Heart right ventricle (tissue), 16 donors: ENCODE results near the gene CAPN14. TPM values are rescaled to one million over a fixed set of nuclear protein-coding genes. Genes with fewer than 3 reads are reported as not detected.

ENCODE experiments used
- ATAC-seq, 8 donors: fragments of 200-7000 bp; cut with Tn5 transposase; one replicate each; pipeline ENCODE4 v1.9.1; 2020; ENCODE audit warnings: mild to moderate bottlenecking in 8 of 8, moderate library complexity in 8 of 8, moderate number of reproducible peaks in 1 of 8
- DNase-seq, 2 donors: peaks; one replicate each; pipeline ENCODE4 v3.0.0-alpha.2; 2020
- H3K27ac ChIP-seq, 10 donors: fragments of 200-600 bp; sonication (generic) in 2 of 10; one replicate each; pipeline versions ENCODE4 v1.5.0 to v1.8.0; 2020 to 2022; ENCODE audit warnings: mild to moderate bottlenecking in 3 of 10
- H3K27me3 ChIP-seq, 7 donors: fragments of 200-600 bp; one replicate each; pipeline ENCODE4 v1.8.0; 2021 to 2022; ENCODE audit warnings: mild to moderate bottlenecking in 2 of 7
- H3K36me3 ChIP-seq, 9 donors: fragments of 200-600 bp; sonication (generic) in 1 of 9; one replicate each; pipeline versions ENCODE4 v1.5.0 to v1.8.0; 2020 to 2022; ENCODE audit warnings: mild to moderate bottlenecking in 2 of 9
- H3K4me1 ChIP-seq, 9 donors: fragments of 200-600 bp; sonication (generic) in 1 of 9; one replicate each; pipeline versions ENCODE4 v1.5.0 to v1.8.0; 2020 to 2022; ENCODE audit warnings: mild to moderate bottlenecking in 4 of 9
- H3K4me3 ChIP-seq, 10 donors: fragments of 200-600 bp; sonication (generic) in 2 of 10; one replicate each; pipeline versions ENCODE4 v1.5.0 to v1.8.0; 2020 to 2022; ENCODE audit warnings: mild to moderate bottlenecking in 7 of 10, moderate library complexity in 2 of 10
- H3K9me3 ChIP-seq, 11 donors: fragments of 200-600 bp in 10 of 11; sonication (generic) in 2 of 11; one replicate each; pipeline versions ENCODE4 v1.5.0 to v1.8.0; 2013 to 2022; ENCODE audit warnings: mild to moderate bottlenecking in 2 of 11, control low read depth in 1 of 11, moderate library complexity in 1 of 11
- WGBS, 2 donors: extraction: QIAGEN DNeasy Blood & Tissue Kit; methylation state at CpG; one replicate each; pipeline ENCODE4 v1.1.7; 2013; ENCODE audit warnings: inconsistent platforms in 1 of 2; 5-methylcytosine and 5-hydroxymethylcytosine counted together
- intact Hi-C, 10 donors: fragments of 100-400 bp; cut with DNase I; formaldehyde crosslinking; loops; one replicate each; pipeline versions ENCODE4 v1.11.1 to v1.14.2; 2022
- polyA plus RNA-seq, 2 donors: library from polyadenylated mRNA; stranded (reverse); fragments of 200-250 nt; gene quantifications; one replicate each; pipeline ENCODE4 v1.2.3, GENCODE V29; 2013
- total RNA-seq, 10 donors: library from RNA; stranded (reverse); fragmentation: NEBNext Ultra II Directional in 3 of 10; extraction: Animal tissue kit (Norgen Biotek cat#: 25700) in 3 of 10; gene quantifications; one replicate each; pipeline versions ENCODE4 v1.2.1 to v1.2.4, GENCODE V29; 2021 to 2023
- TF ChIP-seq, protein P1 (sequence below), 9 donors: fragments of 200-600 bp; sonication (generic) in 2 of 9; IDR thresholded peaks; one replicate each; pipeline versions ENCODE4 v1.5.0 to v1.8.0; 2021 to 2022; ENCODE audit warnings: antibody characterized with exemption in 9 of 9, mild to moderate bottlenecking in 5 of 9, moderate library complexity in 1 of 9
- donor health status: Arrhythmogenic right ventricular cardiomyopathy.
- donor health status: ischemic (EF 13 %, LVEDD 7.1; RV severe dilation, severe dysfunction).
- donor health status: healthy with polysubstance abuse.
- donor health status: DM: no; HTN: yes; CAD: no.
- donor health status: DM: no; HTN: no; CAD: no.
- donor health status: ischemic (EF 25% LVEDD 6.9; RV normal size, moderate dysfunction).
- donor health status: ischemic (EF 25% LVEDD 5.7; RV mildly dilated, moderate dysfunction).
- donor health status: healthy.
- donor health status: DM: yes; HTN: yes; CAD: no.
- donor health status: Ischemic cardiomyopathy.
- donor health status: ischemic (EF 35%, LVEDD 5.7; RV mildly dilated, moderate dysfunction).
- donor health status: nonischemic (EF 11% LVEDD 7.7; RV severe dilation, severe dysfunction).
- donor health status: DM: yes; HTN: yes; CAD: no.
- donor health status: PGD.
- donor health status: ischemic (EF 29% LVEDD 5.4; RV normal size, mild dysfunction).
- donor health status: nonischemic (EF 23%, LVEDD 6.1; RV moderate dilation, normal function).

Gene CAPN14
- total and polyA plus RNA-seq, 12 donors: 0.08 to 0.46 (median 0.25) TPM; not detected in 1

DNA sequence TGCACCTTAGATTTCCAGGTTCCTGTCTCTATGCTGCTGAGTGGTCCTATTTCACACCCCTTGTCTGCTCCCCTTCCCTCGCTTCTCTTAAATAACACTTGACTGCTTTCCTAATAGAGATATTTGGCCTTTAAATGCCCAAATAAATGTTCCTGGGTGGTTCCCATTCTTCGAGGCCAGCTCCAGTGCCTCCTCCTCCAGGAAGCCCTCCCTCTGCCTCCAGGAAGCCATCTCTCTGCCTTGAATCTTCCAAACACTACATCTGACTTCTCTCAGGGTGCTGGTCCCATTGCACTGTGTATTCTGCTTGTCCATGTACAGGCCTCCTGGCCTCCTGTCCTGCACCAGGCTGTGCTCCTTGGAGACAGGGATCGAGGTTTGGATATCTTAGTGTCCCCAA is 30.8 kb upstream of the CAPN14 start:
- no peak overlapping the region for H3K4me3 ChIP-seq

DNA sequence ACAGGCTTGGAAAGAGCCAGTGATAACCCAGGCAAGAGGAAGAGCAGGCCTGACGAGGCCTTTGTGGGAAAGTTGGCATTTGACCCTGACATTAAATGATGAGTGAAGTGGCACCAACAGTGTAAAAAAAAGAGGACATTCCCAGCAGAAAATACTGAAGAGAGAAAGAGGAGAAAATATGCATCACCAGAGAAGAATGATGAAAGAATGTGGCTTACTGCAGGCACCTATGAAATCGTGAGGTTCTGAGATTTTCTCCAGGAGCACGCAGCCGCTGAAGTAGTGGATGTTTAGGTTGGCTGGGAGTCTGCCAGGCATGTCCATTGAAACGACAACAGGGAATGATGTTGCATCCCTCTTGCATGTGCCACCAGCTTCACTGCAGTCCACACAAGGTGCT is 30.4 kb upstream of the CAPN14 start:
- intact Hi-C loops: no loop called here
- no peak overlapping the region for H3K4me3 ChIP-seq
- no peaks in the 10 kb centered on the region for H3K27me3 ChIP-seq
- TF ChIP-seq, protein P1, sequence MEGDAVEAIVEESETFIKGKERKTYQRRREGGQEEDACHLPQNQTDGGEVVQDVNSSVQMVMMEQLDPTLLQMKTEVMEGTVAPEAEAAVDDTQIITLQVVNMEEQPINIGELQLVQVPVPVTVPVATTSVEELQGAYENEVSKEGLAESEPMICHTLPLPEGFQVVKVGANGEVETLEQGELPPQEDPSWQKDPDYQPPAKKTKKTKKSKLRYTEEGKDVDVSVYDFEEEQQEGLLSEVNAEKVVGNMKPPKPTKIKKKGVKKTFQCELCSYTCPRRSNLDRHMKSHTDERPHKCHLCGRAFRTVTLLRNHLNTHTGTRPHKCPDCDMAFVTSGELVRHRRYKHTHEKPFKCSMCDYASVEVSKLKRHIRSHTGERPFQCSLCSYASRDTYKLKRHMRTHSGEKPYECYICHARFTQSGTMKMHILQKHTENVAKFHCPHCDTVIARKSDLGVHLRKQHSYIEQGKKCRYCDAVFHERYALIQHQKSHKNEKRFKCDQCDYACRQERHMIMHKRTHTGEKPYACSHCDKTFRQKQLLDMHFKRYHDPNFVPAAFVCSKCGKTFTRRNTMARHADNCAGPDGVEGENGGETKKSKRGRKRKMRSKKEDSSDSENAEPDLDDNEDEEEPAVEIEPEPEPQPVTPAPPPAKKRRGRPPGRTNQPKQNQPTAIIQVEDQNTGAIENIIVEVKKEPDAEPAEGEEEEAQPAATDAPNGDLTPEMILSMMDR (IDR thresholded peaks at IDR 0.05): no peak
- DNase-seq (no peak), ATAC-seq (no peak)
- 78 to 82% methylated on average over 5 of the region's 5 CpGs for WGBS, 2 donors
- H3K36me3 ChIP-seq: peaks cover 0 to 70% (median 11%) of the 10 kb centered on the region in 9 donors
- H3K9me3 ChIP-seq: no peaks in the 10 kb centered on the region
- no peak overlapping the region for H3K27ac ChIP-seq
- peaks cover 0 to 12% (median 8%) of the 10 kb centered on the region in 9 donors for H3K4me1 ChIP-seq

More for the DNA sequence above, 30.8 kb upstream of the CAPN14 start:
- Histone ChIP-seq H3K27ac (no peak overlapping the region), H3K4me1 (peaks cover 0 to 12% (median 8%) of the 10 kb centered on the region in 9 donors), H3K9me3 (no peaks in the 10 kb centered on the region), H3K36me3 (peaks cover 0 to 71% (median 11%) of the 10 kb centered on the region in 9 donors), H3K27me3 (no peaks in the 10 kb centered on the region)
- TF ChIP-seq, protein P1 (IDR thresholded peaks at IDR 0.05): no peak
- intact Hi-C loops: no loop called here
- WGBS, 2 donors: 89 to 90% methylated on average over 3 of the region's 3 CpGs
- DNase-seq (no peak), ATAC-seq (no peak)

DNA sequence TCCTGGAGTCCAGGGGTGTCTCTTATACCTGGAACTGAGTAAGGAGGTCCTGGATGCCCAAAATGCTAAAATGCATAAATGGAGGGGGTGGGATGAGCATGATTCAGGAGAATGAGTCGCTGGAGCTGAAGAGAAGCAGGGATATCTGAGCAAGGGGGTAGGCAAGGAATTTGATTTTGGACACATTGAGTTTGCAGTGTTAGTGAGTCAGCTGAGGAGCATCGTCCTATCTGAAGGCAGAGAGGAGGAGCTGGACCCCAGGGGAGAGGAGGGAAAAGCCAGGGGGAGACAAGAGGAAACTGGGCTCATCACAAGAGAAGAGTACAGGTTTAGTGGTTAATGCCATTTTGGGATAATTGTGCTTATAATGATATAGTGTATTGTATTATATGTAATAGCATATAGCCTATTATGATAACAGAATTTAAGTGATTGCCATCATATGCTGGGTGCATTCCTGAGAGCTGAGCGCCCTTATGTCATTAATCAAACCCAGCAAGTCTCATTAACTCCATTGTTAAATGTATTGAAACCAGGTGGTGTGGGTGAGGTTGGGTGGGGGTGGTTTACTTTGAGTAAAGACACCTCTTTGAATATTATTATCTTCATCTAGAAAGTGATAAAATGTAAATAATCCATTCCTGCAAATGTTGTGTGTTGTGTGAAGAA is 29.0 kb upstream of the CAPN14 start:
- no peak overlapping the region for H3K4me3 ChIP-seq
- peaks cover 0 to 18% (median 10%) of the 10 kb centered on the region in 9 donors for H3K4me1 ChIP-seq
- intact Hi-C loops: no loop called here
- H3K27me3 ChIP-seq: no peaks in the 10 kb centered on the region
- DNase-seq (no peak), ATAC-seq (no peak)
- 89% methylated on average over 3 of the region's 3 CpGs for WGBS, 2 donors
- H3K9me3 ChIP-seq: no peaks in the 10 kb centered on the region
- TF ChIP-seq, protein P1 (IDR thresholded peaks at IDR 0.05): no peak
- no peak overlapping the region for H3K27ac ChIP-seq
- peaks cover 0 to 59% (median 11%) of the 10 kb centered on the region in 9 donors for H3K36me3 ChIP-seq

DNA sequence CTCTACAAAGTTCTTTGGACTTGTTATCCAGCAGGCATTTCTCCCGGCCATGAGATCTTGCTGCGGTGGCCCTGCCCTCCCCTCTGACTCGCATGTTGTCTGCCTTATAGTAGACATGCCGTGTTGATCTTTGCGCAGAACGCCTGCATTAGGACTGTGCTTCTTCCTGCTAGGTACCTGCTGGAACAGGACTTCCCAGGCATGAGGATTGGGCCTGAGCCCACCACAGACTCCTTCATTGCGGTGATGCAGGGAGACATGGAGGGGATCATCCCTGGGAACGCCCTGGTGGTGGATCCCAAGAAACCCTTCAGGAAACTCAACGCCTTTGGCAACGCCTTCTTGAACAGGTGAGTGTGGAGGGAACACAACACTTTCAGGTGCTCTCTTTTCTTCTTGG is 26.8 kb upstream of the CAPN14 start:
- peaks cover 10 to 32% (median 27%) of the 10 kb centered on the region in 9 donors for H3K4me1 ChIP-seq
- DNase-seq (no peak), ATAC-seq (no peak)
- TF ChIP-seq, protein P1 (IDR thresholded peaks at IDR 0.05): no peak
- H3K9me3 ChIP-seq: no peaks in the 10 kb centered on the region
- no peaks in the 10 kb centered on the region for H3K27me3 ChIP-seq
- no peak overlapping the region for H3K4me3 ChIP-seq
- WGBS, 2 donors: 95 to 97% methylated on average over 10 of the region's 10 CpGs
- intact Hi-C loops: no loop called here
- H3K36me3 ChIP-seq: peaks cover 0 to 48% (median 5%) of the 10 kb centered on the region in 9 donors
- no peak overlapping the region for H3K27ac ChIP-seq
